ENCODE data around the gene FITM1. TPM values are rescaled to one million over a fixed set of nuclear protein-coding genes. Genes with fewer than 3 reads are reported as not detected.

FITM1 gene
- total RNA-seq, 4 donors from 2014 or later, result 0.78 to 1.3 TPM; not detected in 2

- H3K36me3 ChIP-seq, result peaks cover 0 to 50% (median 13%) of the 10 kb centered on the region in 3 donors
- no peak overlapping the region for H3K4me3 ChIP-seq
- H3K9me3 ChIP-seq, result no peaks in the 10 kb centered on the region
- TF ChIP-seq CTCF (IDR thresholded peaks at IDR 0.05), result no peak
- TF ChIP-seq EP300 (IDR thresholded peaks at IDR 0.05), result no peak
- no peak for TF ChIP-seq POLR2A (IDR thresholded peaks at IDR 0.05)
- H3K4me1 ChIP-seq, result peaks cover 0 to 22% (median 8%) of the 10 kb centered on the region in 4 donors
- H3K27me3 ChIP-seq, result no peaks in the 10 kb centered on the region
- WGBS, 2 donors, result 93 to 95% methylated on average over 15 to 16 of the region's 16 CpGs
- no peak overlapping the region for H3K27ac ChIP-seq
- no peak for DNase-seq (ENCODE audit: low spot score in 2 of 2)
Measured at GRCh38 chr14:24098229-24098926, 32.1 kb upstream of the FITM1 start.

- 82 to 96% methylated on average over 8 to 10 of the region's 17 CpGs for WGBS, 2 donors
- H3K27me3 ChIP-seq, result no peaks in the 10 kb centered on the region
- peaks cover 0 to 16% (median 6%) of the 10 kb centered on the region in 4 donors for H3K4me1 ChIP-seq
- H3K27ac ChIP-seq, result no peak overlapping the region
- H3K9me3 ChIP-seq, result no peaks in the 10 kb centered on the region
- TF ChIP-seq CTCF (IDR thresholded peaks at IDR 0.05), result no peak
- no peak for TF ChIP-seq POLR2A (IDR thresholded peaks at IDR 0.05)
- no peak for TF ChIP-seq EP300 (IDR thresholded peaks at IDR 0.05)
- peaks cover 0 to 58% (median 13%) of the 10 kb centered on the region in 3 donors for H3K36me3 ChIP-seq
- no peak overlapping the region for H3K4me3 ChIP-seq
- no peak for DNase-seq (ENCODE audit: low spot score in 2 of 2)
Measured at GRCh38 chr14:24098927-24099813, 31.3 kb upstream of the FITM1 start.

DNA sequence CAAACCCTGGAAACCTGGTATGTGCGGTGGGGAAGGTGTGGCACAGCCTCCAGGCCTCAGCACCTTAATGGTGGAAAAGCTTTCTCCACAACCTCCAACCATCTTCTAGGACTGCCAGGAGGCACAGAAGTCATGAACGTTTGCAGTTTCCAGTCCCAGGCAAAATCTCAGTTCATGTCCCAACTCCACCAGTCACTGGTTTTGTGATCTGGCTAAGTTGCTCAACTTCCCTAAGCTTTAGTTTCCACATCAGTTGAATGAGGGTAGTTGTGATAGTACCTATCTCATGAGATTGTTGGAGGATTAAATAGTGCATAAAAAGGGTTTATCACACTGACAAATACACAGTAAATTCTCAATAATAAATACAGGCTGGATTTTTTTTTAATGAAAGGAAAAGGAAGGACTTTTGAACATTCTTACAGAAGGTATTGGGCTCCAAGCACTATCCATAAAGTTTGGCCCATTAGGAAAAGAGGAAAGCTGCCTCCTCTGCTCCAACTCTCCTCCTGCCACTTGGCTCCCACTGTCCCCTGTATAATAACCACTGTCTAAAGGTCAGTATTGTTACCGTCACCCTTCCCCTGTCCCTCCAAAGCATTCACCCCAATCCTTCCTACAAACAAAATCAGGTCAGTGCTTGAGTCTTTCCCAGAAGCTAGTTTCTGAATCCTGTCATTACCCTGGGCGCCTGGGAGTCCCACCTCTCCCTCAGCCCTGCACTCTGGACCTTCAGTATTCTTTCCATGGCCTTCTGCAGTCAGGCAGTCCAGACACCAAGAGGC is 30.1 kb upstream of the FITM1 start:
- Histone ChIP-seq H3K4me3 (no peak overlapping the region), H3K4me1 (peaks cover 0 to 7% (median 3%) of the 10 kb centered on the region in 4 donors), H3K27me3 (no peaks in the 10 kb centered on the region), H3K36me3 (peaks cover 0 to 67% (median 13%) of the 10 kb centered on the region in 3 donors), H3K9me3 (no peaks in the 10 kb centered on the region), H3K27ac (no peak overlapping the region)
- DNase-seq (ENCODE audit: low spot score in 2 of 2), result no peak
- WGBS, 2 donors, result 75 to 79% methylated on average over 4 of the region's 4 CpGs
- TF ChIP-seq EP300 (IDR thresholded peaks at IDR 0.05), result no peak
- TF ChIP-seq POLR2A (IDR thresholded peaks at IDR 0.05), result no peak
- no peak for TF ChIP-seq CTCF (IDR thresholded peaks at IDR 0.05)

DNA sequence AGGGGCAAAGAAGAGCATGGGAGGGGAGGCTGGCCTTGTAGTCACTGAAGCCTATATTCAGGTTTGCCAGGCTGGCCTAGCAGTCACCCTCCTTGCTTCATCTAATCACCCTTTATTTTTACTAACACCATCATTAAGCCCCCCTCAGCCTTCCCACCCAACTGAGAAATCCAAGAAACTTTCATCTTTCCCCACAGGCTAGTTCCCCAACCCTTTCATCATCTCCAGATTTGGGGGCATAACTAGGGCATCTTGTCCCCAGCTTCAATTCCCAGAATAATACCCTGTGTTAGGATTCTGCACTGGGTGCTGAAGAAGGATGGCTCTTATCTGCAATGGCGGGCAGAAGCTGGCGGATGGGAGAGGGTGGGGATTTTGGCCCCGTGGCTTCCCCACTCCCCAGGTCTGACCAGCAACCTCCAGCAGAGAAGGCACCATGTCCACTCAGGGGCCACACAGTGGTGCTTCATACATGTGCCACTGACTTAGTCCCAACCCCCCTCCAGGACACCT is 29.4 kb upstream of the FITM1 start:
- TF ChIP-seq EP300 (IDR thresholded peaks at IDR 0.05), result no peak
- TF ChIP-seq CTCF (IDR thresholded peaks at IDR 0.05), result no peak
- TF ChIP-seq POLR2A (IDR thresholded peaks at IDR 0.05), result no peak
- peaks cover 0 to 67% (median 13%) of the 10 kb centered on the region in 3 donors for H3K36me3 ChIP-seq
- no peaks in the 10 kb centered on the region for H3K9me3 ChIP-seq
- H3K27ac ChIP-seq, result no peak overlapping the region
- H3K4me1 ChIP-seq, result peaks cover 0 to under 1% (median 0%) of the 10 kb centered on the region in 4 donors
- 97 to 100% methylated on average over 3 of the region's 3 CpGs for WGBS, 2 donors
- no peak overlapping the region for H3K4me3 ChIP-seq
- no peak for DNase-seq (ENCODE audit: low spot score in 2 of 2)
- no peaks in the 10 kb centered on the region for H3K27me3 ChIP-seq
